ENCODE measurements around the gene PIR. TPM values are rescaled to one million over a fixed set of nuclear protein-coding genes. Genes with fewer than 3 reads are reported as not detected.

The PIR gene
- total RNA-seq, 1 donor from 2014 or later = 4.3 TPM

DNA sequence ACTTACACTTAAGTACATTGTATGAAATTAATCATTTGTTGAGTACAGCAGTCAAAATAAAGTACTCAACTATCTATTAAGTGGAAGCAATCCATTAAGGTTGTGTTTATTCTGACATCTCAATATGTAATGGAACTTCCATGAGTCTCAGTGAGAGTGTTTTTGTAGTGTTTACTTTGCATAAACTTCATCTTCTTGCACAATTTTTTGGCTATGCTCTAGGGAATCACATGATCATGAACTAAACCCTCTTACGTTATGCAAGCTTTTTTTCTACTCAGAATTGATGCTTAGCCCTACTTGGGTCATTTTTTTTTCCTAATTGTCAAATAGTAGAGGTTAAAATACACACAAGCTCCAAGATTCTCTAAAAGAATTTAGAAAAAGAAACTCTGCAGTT, 136.7 kb downstream of the PIR start:
- peaks cover 2% of the 10 kb centered on the region for H3K27me3 Mint-ChIP-seq (ENCODE audit: insufficient read depth)
- no peak for DNase-seq (ENCODE audit: low spot score)
- no peaks in the 10 kb centered on the region for H3K4me1 Mint-ChIP-seq (ENCODE audit: low read depth)
- intact Hi-C loops (cut with micrococcal nuclease) = no loop called here
- H3K27ac Mint-ChIP-seq = no peak overlapping the region
- no peaks in the 10 kb centered on the region for H3K36me3 Mint-ChIP-seq (ENCODE audit: low read depth)
- no peak overlapping the region for H3K4me3 Mint-ChIP-seq
- no peaks in the 10 kb centered on the region for H3K9me3 Mint-ChIP-seq

DNA sequence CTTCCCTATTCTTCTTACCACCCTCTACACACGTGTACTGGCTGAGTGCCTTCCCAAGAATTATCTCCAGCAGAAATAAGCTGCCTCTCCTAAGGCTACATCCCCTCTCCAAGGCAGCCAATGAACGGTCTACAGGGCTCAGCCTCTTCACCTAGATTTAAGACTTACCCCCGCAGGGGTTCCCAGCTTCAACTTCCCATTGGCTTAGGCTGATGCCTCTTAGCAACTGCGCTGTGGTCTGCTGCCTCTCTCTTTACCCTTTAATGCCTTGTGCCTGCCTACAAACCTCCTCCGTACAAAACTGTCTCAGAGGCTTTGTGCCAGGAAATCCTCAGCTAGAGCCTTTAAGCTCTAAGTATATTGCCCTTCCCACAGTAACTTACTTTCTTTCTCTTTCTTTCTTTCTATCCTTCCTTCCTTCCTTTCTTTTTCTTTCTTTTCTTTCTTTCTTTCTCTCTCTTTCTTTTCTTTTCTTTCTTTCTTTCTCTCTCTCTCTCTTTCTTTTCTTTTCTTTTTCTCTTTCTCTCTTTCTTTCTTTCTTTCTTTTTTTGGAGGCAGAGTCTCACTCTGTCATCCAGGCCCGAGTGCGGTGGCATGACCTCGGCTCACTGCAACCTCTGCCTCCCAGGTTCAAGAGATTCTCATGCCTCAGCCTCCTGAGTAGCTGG, 142.7 kb downstream of the PIR start:
- intact Hi-C loops (cut with micrococcal nuclease) = no loop called here
- H3K9me3 Mint-ChIP-seq = no peaks in the 10 kb centered on the region

DNA sequence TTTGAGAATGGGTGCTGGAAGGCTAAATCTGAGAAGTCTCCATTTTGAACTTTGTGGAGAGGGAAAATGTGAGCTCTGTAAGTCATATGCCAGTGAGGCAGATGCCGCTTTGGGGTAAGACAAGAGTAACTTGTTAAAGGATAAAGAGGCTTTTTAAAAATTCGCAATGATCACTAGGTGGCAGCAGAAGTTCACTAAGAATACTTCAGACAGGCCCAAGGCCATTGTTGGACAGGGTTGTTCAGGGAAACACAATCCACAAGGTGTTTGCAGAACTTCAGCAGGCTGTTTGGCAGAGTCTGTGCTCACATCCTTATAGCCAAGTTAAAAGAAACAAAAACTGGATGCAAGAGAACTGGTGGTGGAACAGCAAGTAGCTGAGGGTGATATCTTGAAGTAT, 144.1 kb downstream of the PIR start:
- Mint-ChIP-seq H3K36me3 (ENCODE audit: low read depth) (no peaks in the 10 kb centered on the region), H3K9me3 (no peaks in the 10 kb centered on the region), H3K4me1 (ENCODE audit: low read depth) (no peaks in the 10 kb centered on the region), H3K27ac (no peak overlapping the region), H3K27me3 (ENCODE audit: insufficient read depth) (no peaks in the 10 kb centered on the region), H3K4me3 (no peak overlapping the region)
- intact Hi-C loops (cut with micrococcal nuclease) = loop anchor here (1.0 kb wide), 2 partner anchors 119 to 216 kb away; no protein-coding TSS in a partner anchor
- no peak for DNase-seq (ENCODE audit: low spot score)

More for the DNA sequence above, 142.7 kb downstream of the PIR start:
- Mint-ChIP-seq H3K27me3 (ENCODE audit: insufficient read depth) (no peaks in the 10 kb centered on the region), H3K4me1 (ENCODE audit: low read depth) (no peaks in the 10 kb centered on the region), H3K4me3 (no peak overlapping the region), H3K36me3 (ENCODE audit: low read depth) (no peaks in the 10 kb centered on the region), H3K27ac (no peak overlapping the region)
- DNase-seq (ENCODE audit: low spot score) = no peak

DNA sequence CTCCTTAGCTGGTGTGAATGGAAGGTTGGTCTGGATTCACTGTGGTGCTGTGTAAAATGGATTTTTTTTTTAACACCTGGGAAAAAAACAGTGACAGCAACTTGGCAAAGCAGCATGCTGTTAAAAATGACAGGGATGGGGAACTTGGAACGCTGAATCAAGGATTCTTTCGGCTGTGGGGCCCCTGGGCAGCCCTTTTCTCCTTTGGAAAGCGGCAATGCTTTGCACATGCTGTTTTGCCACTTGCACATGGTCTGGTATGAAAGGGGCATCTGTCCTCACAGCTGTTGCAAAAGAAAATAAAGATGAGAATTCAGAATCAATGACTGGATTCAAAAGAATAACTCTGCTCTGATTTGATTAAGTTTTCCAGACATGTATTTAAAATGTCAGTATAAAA, 147.2 kb downstream of the PIR start:
- Mint-ChIP-seq H3K4me3 (no peak overlapping the region), H3K27ac (no peak overlapping the region), H3K4me1 (ENCODE audit: low read depth) (no peaks in the 10 kb centered on the region), H3K27me3 (ENCODE audit: insufficient read depth) (no peaks in the 10 kb centered on the region), H3K9me3 (no peaks in the 10 kb centered on the region), H3K36me3 (ENCODE audit: low read depth) (no peaks in the 10 kb centered on the region)
- intact Hi-C loops (cut with micrococcal nuclease) = no loop called here
- DNase-seq (ENCODE audit: low spot score) = no peak

DNA sequence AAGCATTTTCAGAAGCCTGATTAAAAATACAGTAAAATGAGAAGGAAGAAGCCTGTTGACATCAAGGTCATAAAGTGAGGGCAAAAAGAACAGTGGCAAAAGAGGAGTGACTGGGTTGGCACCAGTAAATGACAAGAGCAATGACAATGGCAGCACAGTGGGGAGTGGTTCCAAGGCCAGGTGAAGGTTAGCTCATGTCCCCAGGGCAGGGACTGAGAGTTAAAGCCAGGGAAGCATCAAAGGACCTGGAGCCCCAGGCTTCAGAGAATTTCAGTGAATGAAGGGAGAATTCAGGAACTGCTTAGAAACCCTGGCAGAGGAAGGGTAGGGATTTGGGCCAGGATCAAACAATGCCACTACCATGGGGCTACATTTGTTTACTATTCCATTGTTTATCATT, 149.0 kb downstream of the PIR start:
- H3K27ac Mint-ChIP-seq = no peak overlapping the region
- intact Hi-C loops (cut with micrococcal nuclease) = no loop called here

DNA sequence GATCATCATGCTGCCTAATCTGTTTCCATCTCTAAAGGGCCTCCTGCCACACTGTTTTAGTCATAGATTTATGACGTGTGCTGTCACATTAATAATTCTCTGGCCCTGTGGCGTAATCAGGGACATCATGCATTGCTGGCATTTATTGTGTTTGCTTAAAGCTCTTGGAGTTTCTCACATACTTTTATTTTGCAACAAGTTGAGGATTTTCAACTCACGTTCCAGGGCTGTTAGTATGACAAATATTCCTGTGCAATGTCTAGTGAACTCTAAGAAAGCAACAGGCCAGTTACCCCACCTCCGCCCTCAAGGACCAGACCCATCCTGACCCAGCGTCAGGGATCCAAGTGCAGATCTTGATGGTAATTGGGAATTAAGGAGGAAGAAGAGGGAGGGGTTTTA, 150.1 kb downstream of the PIR start:
- no peaks in the 10 kb centered on the region for H3K36me3 Mint-ChIP-seq (ENCODE audit: low read depth)
- intact Hi-C loops (cut with micrococcal nuclease) = no loop called here
- H3K27ac Mint-ChIP-seq = no peak overlapping the region
- peaks cover 3% of the 10 kb centered on the region for H3K27me3 Mint-ChIP-seq (ENCODE audit: insufficient read depth)
- H3K4me1 Mint-ChIP-seq (ENCODE audit: low read depth) = no peaks in the 10 kb centered on the region
- DNase-seq (ENCODE audit: low spot score) = no peak
- no peaks in the 10 kb centered on the region for H3K9me3 Mint-ChIP-seq
- no peak overlapping the region for H3K4me3 Mint-ChIP-seq

More for the DNA sequence above, 149.0 kb downstream of the PIR start:
- H3K4me3 Mint-ChIP-seq = no peak overlapping the region
- H3K36me3 Mint-ChIP-seq (ENCODE audit: low read depth) = no peaks in the 10 kb centered on the region
- no peaks in the 10 kb centered on the region for H3K4me1 Mint-ChIP-seq (ENCODE audit: low read depth)
- DNase-seq (ENCODE audit: low spot score) = no peak
- H3K27me3 Mint-ChIP-seq (ENCODE audit: insufficient read depth) = peaks cover 3% of the 10 kb centered on the region
- H3K9me3 Mint-ChIP-seq = no peaks in the 10 kb centered on the region

DNA sequence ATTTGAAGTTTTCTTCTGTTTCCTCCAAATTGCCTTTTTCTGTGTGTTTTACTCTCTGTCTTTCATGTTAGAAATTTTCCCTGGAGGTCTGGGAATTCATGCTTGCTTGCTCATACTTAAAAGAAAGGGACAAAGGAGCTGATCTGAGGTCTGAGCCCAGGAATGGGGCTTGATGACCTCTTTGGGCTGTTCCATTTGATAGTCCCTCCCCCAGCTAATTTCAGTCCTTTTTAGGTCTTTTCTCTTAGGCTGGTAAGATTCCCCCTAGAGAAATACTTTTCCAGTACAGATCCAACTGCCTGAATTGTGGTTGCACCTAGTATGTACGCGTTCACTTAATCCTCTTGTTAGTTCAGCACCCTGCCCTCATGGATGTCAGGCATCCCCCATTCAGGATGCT, 152.3 kb downstream of the PIR start:
- no peak overlapping the region for H3K4me3 Mint-ChIP-seq
- intact Hi-C loops (cut with micrococcal nuclease) = no loop called here
- peaks cover 9% of the 10 kb centered on the region for H3K4me1 Mint-ChIP-seq (ENCODE audit: low read depth)
- H3K27me3 Mint-ChIP-seq (ENCODE audit: insufficient read depth) = peaks cover 3% of the 10 kb centered on the region
- no peak overlapping the region for H3K27ac Mint-ChIP-seq
- no peaks in the 10 kb centered on the region for H3K9me3 Mint-ChIP-seq
- no peaks in the 10 kb centered on the region for H3K36me3 Mint-ChIP-seq (ENCODE audit: low read depth)
- no peak for DNase-seq (ENCODE audit: low spot score)

DNA sequence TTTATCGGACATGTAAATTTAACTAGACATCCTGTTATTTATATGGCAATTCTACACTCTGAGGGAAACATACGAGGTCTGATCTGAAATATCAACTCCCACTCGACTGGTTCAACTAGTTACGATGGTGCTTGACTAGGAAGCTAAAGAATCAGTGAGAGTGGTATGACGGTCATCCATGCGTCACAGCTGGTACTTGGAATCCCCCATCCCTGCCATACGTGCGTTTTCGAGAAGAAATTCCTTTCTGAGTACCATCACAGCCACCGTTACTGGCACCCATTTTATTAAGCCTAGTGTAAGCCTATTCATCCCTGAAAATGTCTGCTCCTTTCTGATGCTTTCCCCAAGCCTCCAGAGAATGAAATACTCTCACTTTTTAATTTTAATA, 157.1 kb downstream of the PIR start:
- peak overlapping the region; percentile 88 for H3K27ac Mint-ChIP-seq
- peaks cover 9% of the 10 kb centered on the region for H3K36me3 Mint-ChIP-seq (ENCODE audit: low read depth)
- intact Hi-C loops (cut with micrococcal nuclease) = loop anchor here (5.0 to 10.0 kb wide), 6 partner anchors 181 to 1681 kb away; partner anchors contain the start of genes CA5B, GEMIN8, OFD1 and TCEANC
- peaks cover 14% of the 10 kb centered on the region for H3K4me1 Mint-ChIP-seq (ENCODE audit: low read depth)
- peak; percentile 14 for DNase-seq (ENCODE audit: low spot score)
- H3K9me3 Mint-ChIP-seq = no peaks in the 10 kb centered on the region
- H3K4me3 Mint-ChIP-seq = peak overlapping the region; percentile 91
- peaks cover 3% of the 10 kb centered on the region for H3K27me3 Mint-ChIP-seq (ENCODE audit: insufficient read depth)

DNA sequence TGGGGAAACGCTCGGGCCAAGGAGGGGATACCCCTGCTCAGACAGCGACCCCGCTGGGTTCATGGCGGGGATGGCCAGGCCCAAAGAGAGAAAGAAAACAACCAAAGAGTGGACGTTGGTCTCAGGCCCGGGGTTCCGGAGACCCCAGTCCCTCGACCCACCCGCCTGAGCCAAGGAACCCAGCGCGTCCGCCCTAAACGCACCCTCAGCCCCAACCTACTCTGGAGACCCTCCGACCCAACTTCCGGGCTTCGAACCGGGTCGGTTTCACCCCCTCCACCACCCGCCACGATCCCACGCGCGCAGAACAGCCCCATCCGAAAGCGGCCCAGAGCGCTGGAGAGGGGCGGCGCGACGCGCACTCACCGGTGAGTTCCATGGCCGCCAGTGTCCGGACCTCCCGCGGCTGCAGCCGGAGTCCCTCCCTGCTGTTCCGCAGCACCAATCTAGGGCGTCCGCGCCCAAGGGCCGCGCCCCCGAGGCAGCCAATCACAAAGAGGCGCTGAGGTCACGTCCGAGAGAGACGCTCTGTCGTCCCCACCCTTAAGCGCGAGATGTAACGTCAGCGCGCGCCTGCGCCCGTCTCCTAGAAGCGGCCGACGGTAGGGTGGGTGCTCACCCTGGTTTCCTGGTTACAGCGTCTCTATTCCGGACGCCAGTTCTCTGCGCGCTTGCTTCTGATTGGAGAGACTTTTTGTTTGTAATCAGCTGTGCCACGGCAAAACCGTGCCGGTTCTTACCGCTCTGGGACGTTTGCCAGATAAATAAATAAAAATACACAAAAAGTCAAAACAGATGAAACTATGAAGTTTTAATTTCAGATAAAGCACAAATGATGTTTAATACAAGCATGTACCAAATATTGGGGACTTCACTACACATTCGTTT, 157.8 kb downstream of the PIR start, which contains the start of gene PIGA:
PIGA (minus strand) TSS at position 389 of the 888 bp plus-strand sequence. CDS start 3,593 bp downstream, outside the sequence.
- H3K4me3 Mint-ChIP-seq = peak within 1 kb of the TSS; percentile 91
- H3K9me3 Mint-ChIP-seq = no peaks in the 10 kb centered on the region
- intact Hi-C loops (cut with micrococcal nuclease) = loop anchor here (1.0 to 10.0 kb wide), 10 partner anchors 157 to 1681 kb away; partner anchors contain the start of genes AP1S2, CA5B, FANCB and GEMIN8
- DNase-seq (ENCODE audit: low spot score) = peak; percentile 89
- no peaks in the 10 kb centered on the region for H3K27me3 Mint-ChIP-seq (ENCODE audit: insufficient read depth)
- H3K27ac Mint-ChIP-seq = peak within 1 kb of the TSS; percentile 88
- peaks cover 14% of the 10 kb centered on the region for H3K4me1 Mint-ChIP-seq (ENCODE audit: low read depth)
- peaks cover 9% of the 10 kb centered on the region for H3K36me3 Mint-ChIP-seq (ENCODE audit: low read depth)

Other genes with a start within 250 kb of the PIR start
- not detected in 2 replicates for gene ASB9, start 223.2 kb downstream of the PIR start, total RNA-seq
- not detected in 2 replicates for gene ASB11, start 177.7 kb downstream of the PIR start, total RNA-seq
- 23.9 and 25.4 TPM in 2 replicates for gene PIGA, start 157.8 kb downstream of the PIR start, total RNA-seq
- not detected in 2 replicates for gene VEGFD, start 108.9 kb downstream of the PIR start, total RNA-seq
- gene BMX, start 7.5 kb upstream of the PIR start, total RNA-seq = not detected in 2 replicates
- gene ACE2, start 107.6 kb upstream of the PIR start, total RNA-seq = 0.10 TPM in 1 of 2 replicates, not detected in the other
- gene CLTRN, start 171.5 kb upstream of the PIR start, total RNA-seq = 0.17 TPM in 1 of 2 replicates, not detected in the other
- gene CA5B, start 244.9 kb upstream of the PIR start, total RNA-seq = 3.8 and 6.9 TPM in 2 replicates